ENCODE measurements around the gene GALNT8.
A peak's percentile ranks its signal among the peaks of the same experiment; 100 is the strongest.
"Not testable (repeated sequence)": the region's sequence is repeated elsewhere in the genome, so short reads cannot be mapped to it uniquely, and the experiment has no call there.

GALNT8 gene

DNA sequence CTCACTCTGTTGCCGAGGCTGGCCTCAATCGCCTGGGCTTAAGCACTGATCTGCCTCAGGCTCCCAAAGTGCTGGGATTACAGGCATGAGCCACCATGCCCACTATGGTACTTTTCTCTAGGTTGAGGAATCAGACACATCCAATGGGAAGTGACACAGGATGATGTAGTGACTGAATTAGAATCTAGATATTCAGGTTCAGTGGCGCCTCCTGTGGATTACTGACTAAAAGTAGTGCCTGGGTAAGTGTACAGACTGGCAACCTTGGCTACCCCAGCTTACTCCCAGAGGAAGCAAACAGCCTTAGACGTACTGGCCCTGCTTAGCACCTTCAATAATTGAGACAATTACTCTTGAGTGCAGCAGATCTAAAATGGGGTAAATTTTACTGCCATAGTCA lies 22.8 kb downstream of the GALNT8 start:
- no peak for DNase-seq (ENCODE audit: low spot score)

DNA sequence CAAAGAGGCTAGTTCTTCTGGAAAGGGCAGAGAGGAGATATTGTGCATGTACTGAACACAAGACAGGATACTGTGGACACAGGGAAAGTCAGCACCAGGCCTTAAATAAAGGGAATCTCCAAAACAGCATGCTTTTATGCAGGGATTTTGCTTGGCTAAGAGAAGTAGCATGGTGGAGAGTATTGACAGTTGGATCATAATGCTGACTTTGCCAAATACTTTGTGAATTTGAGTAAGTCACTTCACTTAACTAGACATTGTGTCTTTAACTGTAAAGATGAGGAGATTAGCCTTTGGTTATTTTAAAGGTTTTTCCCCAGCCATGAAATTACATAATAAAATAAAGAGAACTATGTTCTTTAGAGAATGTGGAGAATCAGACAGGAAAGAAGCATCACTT lies 24.5 kb downstream of the GALNT8 start:
- DNase-seq (ENCODE audit: low spot score), result no peak

DNA sequence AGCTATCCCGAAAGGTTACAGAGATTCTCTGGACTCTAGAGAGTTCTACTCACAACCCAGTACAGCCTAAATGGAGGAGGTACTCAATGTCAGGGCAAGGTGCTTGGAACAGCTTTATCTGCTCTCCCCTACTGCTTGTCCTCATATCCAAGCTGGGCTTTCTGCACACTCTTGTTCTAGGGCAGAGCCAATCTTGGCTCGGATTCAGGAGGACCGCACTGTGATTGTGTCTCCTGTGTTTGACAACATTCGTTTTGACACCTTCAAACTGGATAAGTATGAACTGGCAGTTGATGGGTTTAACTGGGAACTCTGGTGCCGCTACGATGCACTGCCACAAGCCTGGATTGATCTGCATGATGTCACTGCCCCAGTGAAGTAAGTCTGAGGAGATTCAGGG lies 25.0 kb downstream of the GALNT8 start:
- DNase-seq (ENCODE audit: low spot score), result no peak

DNA sequence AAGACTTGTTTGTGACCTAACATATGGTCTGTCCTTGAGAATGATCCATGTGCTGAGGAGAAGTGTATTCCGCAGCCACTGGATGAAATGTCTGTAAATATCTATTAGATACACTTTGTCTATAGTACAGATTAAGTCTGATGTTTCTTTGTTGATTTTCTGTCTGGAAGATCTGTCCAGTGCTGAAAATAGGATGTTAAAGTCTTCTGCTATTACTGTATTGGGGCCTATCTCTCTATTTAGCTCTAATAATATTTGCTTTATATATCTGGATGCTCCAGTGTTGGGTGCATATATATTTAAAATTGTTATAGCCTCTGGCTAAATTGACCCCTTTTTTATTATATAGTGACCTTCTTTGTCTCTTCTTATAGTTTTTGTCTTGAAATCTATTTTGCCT lies 31.5 kb downstream of the GALNT8 start:
- not testable (repeated sequence) for DNase-seq (ENCODE audit: low spot score)

DNA sequence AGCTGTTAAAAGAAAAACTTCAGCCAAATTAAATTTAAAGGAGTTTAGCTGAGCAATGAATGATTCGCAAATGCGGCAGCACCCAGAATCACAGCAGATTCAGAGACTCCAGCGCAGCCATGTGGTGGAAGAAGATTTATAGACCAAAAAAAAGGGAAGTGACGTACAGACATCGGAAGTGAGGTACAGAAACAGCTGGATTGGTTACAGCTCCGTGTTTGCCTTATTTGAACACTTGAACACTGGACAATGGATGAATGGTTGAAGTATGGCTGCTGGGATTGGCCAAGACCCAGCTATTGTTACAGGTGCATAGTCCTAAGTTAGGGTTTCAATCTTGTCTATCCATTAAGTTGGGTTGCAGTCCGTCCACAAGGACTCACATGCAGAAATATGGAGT lies 42.6 kb downstream of the GALNT8 start:
- no peak for DNase-seq (ENCODE audit: low spot score)

DNA sequence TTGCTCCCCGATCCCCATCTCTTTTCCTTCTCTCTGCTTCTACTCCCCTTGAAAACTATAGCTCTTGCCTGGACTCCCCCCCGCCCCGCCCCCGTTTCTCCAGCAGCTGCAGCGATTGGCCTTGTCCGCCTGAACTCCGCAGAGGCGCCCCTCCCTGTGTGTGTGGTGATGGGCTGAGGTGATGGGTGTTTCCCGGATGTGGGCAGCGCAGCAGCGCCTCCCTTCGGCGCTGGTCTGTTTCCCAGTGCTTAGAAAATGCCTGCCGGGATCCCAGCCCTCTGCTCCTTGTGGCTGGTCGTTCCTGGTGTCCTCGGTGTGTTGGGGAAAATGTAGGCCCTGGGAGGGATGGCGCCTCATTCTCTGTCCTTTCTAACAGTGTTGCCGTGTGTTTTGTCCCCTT lies 43.3 kb downstream of the GALNT8 start:
- DNase-seq (ENCODE audit: low spot score), result no peak

DNA sequence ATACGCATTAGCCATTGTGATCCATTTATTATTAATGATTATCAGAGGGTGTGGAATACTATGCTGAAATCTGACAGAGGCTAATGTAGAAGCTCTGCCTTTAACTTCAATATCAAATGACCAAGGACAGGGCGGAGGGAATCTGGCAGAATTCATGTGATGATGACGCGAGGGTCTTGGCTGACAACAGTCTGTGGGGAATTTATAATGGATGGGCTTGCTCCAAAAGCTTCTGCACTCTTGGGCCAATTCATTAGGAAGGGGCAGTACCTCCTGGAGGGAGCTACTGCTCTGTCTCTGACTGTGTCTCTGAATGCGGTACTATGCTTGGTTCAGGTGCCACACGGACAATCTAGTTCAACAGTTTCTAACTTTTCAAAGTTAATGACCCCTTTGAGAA lies 46.2 kb downstream of the GALNT8 start:
- DNase-seq (ENCODE audit: low spot score), result no peak

DNA sequence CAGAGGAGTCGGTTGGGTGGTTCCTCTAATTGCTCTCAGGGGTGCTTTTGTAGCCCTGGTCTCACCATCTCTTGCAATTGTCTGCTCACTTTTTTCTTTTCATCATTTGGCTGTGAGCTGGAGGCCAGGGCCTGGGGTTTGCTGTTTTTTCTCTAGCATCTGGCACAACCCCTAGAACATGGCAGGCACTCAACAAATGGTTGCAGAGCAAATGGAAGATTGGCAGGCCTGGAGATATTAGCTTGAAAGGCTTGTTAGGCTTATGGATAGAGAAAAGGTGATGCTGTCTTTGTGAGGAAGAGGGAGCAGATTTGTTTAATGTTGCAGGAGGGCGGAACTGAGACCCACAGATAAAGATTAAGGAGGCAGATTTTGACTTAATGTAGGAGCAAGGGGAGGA lies 47.0 kb downstream of the GALNT8 start:
- no peak for DNase-seq (ENCODE audit: low spot score)

DNA sequence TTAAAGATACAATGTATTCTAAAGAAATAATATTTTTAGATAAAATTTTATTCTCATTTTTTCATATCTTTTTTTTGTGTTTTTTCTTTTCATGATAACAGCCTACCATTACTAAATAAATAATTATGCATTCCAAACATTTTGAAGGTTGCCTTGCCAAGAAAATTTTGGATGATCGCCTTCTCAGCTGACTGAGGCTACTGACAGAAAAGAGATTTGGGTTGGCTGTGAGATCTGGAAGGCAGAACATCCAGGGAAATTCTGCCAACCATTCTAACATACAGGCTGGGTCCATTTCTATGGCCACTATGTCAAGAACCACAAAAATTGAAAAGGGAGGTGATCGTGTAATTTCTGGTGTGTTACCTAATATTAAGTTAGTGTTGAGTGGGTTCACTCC lies 48.1 kb downstream of the GALNT8 start:
- peak; percentile 27 for DNase-seq (ENCODE audit: low spot score)

DNA sequence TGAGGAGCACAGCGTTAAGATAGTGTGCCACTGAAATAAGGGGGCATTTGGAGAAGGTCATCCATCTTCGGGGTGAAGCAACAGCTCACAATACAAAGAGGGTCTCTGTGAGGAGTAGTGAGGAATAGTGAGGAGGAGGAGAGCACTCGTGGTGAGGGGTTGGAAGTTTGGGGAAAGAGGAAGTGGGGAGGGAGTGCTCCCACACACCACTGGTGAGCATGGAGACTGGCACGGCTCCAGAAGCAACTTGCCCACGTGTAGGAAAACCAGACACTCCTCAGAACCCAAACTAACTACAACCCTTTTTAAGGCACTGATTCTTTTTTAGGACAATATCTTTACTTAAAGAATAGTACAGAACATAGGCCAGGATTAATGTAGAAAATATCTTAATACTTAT lies 48.9 kb downstream of the GALNT8 start:
- no peak for DNase-seq (ENCODE audit: low spot score)

DNA sequence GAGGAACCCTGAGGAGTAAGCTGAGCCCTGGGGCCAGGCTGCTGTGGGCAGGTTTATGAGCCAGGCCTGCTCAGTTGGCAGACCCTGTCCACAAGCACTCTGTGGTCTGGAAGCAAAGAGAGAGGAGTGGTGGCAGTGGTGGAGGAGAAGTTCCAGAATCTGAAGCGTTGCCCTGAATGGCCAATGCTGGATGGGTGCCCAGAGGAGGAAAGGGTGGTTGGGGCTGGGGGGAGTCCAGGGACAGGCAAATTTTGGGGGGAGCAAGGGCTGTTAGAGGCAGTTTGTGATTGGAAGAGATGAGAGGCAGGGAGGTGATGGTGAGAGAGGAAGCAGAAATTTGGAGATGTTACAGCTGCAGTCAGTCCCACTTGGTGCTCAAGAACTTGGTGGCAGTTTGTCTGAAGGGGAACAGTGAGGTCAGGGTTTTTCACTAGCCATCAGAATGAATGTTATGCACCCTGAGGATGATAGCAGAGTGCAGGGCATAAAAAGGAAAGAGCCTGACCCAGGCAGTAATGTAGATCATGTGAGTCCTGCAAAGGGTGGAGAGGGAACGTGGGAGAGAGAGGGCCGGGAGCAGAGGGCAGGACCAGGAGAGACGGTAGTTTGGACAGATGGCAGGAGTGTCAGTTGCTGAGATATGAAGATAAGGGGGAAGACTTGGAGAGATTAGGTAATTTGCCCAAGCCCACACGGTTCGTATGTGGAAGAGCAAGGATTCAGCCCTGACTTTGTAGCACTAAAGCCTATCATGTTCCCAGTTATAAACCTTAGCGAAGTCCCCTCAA lies 51.2 kb downstream of the GALNT8 start:
- no peak for DNase-seq (ENCODE audit: low spot score)

DNA sequence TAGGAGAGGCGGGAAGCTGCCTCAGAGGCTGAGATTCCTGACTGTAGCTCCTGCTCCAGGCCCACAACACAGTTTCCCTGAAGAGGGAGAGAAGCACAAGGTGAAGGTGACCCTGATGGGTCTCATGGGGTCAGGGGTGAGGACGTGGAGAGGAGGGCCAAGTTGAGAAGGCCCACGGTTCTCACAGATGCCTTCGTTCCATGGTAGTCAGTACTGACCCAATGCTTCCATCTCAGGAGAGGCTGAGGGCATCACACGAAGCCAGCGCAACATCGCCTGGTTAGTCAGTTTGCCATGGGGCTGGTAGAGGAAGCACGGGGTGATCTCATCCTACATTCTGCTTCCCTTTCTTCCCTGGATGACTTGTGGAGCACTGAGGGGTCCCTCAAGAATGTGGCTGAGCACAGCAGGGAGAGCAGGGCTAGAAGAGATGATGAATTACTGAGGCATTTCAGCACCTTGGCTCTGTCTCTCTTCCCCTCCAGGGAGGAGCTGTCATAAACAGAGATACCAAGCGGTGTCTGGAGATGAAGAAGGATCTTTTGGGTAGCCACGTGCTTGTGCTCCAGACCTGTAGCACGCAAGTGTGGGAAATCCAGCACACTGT lies 51.9 kb downstream of the GALNT8 start:
- no peak for DNase-seq (ENCODE audit: low spot score)

DNA sequence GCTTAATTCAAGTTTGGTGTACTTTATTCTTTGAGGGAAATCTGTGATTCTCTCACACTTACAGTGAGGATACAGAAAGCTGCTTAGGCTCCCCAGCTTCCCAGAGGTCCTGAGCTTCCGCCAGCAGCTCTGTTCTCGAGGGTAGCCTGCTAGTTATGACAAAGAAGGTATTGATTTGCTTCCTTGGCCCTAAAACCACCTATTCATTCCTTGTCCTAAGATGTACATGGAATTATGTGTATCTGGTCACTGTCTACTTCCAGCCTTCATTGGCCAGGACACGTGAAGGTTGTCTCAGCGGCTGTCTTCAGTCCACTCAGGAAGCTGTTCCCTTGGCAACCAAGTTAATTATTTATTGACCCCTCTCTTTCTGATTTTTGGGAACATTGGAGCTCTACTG lies 55.7 kb downstream of the GALNT8 start:
- DNase-seq (ENCODE audit: low spot score), result peak; percentile 13

DNA sequence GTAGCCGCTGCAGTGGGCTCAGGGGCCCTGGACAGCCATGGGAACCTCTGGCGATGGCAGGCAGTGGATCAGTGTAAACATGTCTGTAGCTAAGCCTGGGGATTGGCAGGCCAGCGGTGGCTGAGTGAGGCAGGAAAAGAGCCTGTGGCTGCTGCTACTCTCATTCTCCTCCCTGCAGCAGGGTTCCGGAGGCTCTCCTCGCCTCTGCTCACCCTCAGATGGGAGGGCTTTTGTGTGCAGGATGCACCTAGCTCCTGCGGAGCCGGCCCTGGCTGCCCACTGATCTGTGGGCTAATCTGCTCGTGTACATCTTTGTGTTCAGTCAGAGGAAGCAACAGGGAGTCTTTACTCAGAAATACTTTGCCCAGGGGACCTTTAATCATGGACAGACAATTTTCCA lies 59.5 kb downstream of the GALNT8 start:
- no peak for DNase-seq (ENCODE audit: low spot score)

DNA sequence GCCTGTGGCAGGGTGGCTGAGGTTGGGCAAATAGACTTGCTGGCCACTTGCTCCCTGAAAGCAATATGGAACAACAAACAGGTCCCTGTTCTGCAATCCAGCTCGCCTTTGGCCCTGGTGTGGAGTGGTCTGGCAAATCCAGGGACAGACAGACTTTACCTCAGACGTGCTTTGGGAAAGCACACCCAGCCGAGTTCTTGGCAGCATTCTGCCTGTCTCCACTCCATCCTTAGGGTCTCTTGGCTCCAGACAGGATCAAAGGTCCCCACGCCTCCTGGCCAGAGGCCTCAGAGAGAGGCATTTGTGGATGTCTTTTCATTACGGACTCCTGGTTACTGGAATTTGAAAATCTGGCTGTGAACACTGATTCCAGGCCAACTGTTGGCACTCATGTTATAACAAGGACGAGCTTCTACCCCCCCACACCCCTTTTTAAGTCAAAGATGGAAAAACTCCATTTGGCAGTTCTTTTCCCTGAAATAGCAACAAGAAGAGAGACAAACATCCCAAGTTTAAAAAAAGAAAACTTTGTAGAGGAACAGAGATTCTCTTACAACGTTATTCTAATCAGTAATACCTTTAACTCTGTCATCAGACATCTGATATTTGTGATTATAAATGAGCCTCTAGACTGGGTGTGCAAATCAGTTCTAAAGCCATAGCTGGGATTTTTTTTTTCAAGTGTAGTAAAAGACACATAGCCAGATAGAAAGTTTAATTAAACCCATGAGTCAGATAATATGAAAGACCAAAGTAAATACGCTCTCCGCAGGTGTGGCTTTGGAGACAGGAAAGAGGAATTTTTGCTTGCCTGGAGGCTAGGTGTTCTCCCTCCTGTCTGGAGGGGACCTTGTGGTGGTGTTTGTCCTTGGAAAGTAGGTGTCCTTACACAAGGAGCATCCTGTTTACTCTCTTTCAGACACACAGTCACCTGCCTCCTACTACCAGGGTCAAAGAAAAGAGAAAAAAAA lies 60.7 kb downstream of the GALNT8 start:
- DNase-seq (ENCODE audit: low spot score), result peak; percentile 78

DNA sequence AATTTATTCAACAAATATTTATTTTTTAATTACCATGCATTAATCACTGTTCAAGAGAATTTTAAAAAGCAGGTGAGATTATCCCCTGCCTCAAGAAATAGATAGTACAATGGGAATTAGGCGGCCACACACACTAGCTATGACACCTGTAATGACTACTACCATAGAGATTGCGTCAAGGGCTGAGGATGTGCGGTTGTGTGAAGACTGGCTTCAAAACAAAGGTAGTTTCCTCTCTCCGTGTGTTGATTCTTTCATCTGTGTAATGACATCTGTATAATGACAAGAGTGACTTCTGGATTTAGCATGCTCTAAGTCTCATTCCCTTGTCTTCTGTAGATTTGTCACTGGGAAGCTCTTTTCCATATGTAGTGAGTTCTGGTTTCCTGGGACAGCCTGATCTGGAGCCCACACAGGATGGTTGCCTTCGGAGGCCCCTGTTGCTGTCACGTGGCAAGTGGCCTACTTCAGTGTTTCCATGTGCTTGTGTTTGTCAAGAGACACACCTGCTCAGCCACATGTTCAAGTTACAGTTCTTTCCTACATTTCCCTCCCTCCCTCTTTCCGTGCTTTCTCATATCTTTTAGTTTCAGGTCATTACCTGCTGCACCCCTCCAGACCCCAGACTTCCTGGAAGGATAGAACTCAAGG lies 64.3 kb downstream of the GALNT8 start:
- no peak for DNase-seq (ENCODE audit: low spot score)

DNA sequence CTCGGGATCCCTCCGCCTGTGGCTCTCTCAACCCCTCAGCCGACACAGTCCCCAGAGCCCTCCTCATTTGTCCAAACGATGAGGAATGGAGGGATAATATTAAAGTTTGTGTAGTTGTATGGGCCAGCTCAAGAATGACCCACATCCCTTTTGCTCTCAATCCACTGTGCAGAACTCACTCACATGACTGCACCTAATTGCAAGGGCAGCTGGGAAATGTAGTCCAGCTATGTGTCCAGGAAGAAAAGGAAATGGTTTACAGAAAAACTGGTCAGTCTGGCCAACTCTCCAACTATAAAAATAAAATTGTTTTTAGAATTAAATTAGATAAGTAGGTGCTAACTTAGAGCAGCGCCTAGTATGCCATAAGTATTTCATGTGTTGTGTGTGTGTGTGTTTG lies 66.6 kb downstream of the GALNT8 start:
- DNase-seq (ENCODE audit: low spot score), result no peak

DNA sequence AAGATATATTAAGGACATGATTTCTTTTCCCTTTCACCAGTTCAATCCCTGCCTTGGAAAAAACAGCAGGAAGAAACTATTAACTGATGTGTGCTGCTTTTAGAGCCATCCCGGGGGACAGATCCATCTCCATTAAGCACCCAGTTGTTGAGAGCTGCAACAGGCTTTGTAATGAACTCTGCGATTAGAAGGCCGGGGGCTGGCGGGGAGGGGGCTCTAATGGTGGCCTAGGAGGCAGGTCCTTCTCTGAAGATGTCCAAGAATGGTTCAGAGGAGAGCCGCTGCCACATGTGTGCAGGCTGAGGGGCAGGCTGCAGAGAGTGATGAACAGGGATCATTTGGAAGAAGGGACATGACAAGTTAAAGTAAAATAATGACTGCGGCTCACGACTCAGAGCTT lies 67.8 kb downstream of the GALNT8 start:
- DNase-seq (ENCODE audit: low spot score), result no peak

DNA sequence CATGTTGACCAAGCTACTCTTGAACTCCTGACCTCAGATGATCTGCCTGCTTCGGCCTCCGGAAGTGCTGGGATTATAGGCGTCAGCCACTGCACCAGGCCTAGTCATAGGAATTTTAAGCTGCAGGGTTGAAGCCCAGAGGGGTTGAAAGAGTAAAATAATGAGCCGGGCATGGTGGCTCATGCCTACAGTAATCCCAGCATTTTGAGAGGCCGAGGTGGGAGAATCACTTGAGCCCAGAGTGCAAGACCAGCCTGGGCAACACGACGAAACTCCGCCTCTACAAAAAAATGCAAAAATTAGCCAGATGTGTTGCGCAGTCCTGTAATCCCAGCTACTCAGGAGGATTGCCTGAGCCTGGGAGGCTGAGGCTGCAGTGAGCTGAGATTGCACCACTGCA lies 69.6 kb downstream of the GALNT8 start:
- DNase-seq (ENCODE audit: low spot score), result no peak

DNA sequence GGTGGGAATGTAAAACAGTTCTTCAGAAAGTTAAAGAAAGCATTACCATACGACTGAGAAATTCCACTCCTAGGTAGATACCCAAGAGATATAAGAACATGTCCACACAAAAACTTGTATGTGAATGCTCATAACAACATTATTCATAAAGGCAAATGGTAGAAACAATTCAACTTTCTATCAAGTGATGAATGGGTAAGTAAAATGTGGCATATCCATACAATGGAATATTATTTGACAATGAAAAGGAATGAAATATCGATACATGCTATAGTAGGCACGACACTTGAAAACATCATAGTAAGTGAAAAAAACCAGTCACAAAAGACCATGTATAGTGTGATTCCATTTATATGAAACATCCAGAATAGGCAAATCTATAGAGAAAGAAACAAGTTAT lies 71.3 kb downstream of the GALNT8 start:
- no peak for DNase-seq (ENCODE audit: low spot score)

DNA sequence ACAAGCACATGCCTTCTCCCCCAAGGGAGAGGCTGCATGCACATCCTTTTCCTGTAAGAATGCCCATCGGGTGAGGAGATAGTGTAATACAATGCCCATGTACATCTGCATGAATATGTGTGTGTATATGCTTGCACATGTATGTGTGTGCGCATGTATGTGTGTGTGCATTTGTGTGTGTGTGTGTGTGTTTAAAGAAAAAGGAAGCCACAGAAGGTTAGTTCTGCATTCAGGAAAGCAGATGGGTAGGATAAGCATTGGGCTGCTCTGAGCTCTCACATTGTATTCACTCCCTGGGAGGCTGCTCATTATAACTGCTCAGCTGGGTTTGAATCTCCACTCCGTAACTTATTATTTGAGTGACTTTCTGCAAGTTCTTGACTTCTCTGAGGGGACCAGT lies 74.3 kb downstream of the GALNT8 start:
- no peak for DNase-seq (ENCODE audit: low spot score)

DNA sequence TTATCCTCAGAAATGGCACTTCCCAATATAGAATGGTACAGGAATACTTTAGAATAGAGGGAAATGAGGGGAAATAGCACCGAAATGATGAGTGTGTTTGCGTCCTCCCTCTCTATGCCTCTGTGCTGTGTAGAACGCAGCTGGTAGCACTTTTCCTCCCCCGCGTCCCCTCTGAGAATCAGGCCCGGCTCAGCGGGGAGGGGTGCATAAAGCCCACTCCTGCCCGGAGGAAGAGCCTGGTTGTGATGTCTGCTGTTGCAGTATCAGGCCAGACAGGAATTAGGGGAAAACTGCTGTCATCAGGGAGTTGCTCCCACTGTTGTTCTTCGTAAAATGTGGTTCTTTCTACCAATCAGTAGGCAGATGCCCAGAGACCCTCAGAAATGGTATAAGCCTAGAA lies 76.0 kb downstream of the GALNT8 start:
- DNase-seq (ENCODE audit: low spot score), result no peak
